Ovary (tissue), 3 donors: Measurements from ENCODE around the gene LIMS1.

Experiments used
- CTCF ChIP-seq, 3 donors: fragments of 450-650 bp in 2 of 3; fragments of 200-600 bp in 1 of 3; IDR thresholded peaks; one replicate each; pipeline versions ENCODE4 v1.5.1 to v1.8.0; 2016 to 2022; ENCODE audit warnings: antibody characterized with exemption in 3 of 3, mild to moderate bottlenecking in 1 of 3
- EP300 ChIP-seq: sonication (generic); formaldehyde crosslinking; IDR thresholded peaks from one replicate; pipeline ENCODE4 v1.6.1; 2017; ENCODE audit warnings: antibody characterized with exemption
- POLR2A ChIP-seq: fragments of 450-650 bp; IDR thresholded peaks from one replicate; pipeline ENCODE4 v1.6.1; 2017; ENCODE audit warnings: antibody characterized with exemption, mild to moderate bottlenecking, moderate library complexity
- donor health status: DM: no; HTN: no; CAD: no.

GRCh38 chr2:108577099-108577498, 42.8 kb downstream of the LIMS1 start:
- no peak for TF ChIP-seq CTCF (IDR thresholded peaks at IDR 0.05)
- TF ChIP-seq POLR2A = no peak
- TF ChIP-seq EP300 = no peak
